ENCODE data around the gene OR9G4.

Gene OR9G4

DNA sequence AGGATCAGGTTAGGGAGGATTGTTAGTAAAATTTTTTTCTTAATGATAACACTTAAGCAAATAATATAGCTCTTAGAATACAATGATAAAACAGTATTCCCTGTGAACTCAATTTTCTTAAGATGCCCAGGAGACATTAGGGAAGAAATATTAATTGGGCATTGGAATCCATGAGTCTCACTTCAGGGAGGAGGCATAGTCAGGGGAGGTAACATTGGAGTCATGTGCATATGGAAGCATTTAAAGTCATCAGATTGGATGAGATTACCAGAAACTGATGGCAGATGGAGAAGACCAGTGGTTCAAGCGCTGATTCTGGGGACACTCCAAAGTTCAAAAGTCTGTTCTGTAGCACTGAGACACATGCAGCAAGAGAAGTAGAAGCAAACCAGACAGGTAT is 49.7 kb downstream of the OR9G4 start, which contains the start of gene OR9G1:
Gene OR9G1, plus strand, starts transcription at position 301 of the 400 bp plus-strand sequence. CDS start 1,293 bp downstream, outside the sequence.
- no peaks in the 10 kb centered on the region for H3K27me3 ChIP-seq
- no peak within 1 kb of the TSS for H3K4me3 ChIP-seq
- no peaks in the 10 kb centered on the region for H3K4me1 ChIP-seq
- H3K27ac ChIP-seq: no peak within 1 kb of the TSS
- H3K9me3 ChIP-seq: no peaks in the 10 kb centered on the region
- DNase-seq: no peak
- no peaks in the 10 kb centered on the region for H3K36me3 ChIP-seq
- intact Hi-C loops (cut with DNase I; ENCODE audit: low total_unique reads): no loop called here
- TF ChIP-seq, protein P1, sequence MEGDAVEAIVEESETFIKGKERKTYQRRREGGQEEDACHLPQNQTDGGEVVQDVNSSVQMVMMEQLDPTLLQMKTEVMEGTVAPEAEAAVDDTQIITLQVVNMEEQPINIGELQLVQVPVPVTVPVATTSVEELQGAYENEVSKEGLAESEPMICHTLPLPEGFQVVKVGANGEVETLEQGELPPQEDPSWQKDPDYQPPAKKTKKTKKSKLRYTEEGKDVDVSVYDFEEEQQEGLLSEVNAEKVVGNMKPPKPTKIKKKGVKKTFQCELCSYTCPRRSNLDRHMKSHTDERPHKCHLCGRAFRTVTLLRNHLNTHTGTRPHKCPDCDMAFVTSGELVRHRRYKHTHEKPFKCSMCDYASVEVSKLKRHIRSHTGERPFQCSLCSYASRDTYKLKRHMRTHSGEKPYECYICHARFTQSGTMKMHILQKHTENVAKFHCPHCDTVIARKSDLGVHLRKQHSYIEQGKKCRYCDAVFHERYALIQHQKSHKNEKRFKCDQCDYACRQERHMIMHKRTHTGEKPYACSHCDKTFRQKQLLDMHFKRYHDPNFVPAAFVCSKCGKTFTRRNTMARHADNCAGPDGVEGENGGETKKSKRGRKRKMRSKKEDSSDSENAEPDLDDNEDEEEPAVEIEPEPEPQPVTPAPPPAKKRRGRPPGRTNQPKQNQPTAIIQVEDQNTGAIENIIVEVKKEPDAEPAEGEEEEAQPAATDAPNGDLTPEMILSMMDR (IDR thresholded peaks at IDR 0.05): no peak

DNA sequence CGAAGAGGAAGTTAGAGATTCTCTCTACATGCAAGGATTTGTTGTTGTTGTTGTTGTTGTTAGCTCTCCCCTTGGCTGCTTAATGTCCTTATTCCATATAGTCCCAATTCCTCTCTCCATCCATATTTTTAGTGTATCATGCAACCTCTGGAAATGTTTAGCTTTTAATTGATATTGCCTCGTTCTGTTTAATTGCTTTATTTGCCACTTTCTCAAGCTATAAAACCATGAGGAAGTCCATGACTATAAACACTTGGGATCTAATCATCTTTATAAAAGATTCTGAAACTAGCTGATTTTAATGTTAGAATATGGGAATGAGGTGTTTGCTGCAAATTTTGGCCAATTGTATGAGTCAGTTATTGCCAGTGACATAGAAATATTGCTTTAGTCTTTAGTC is 55.1 kb downstream of the OR9G4 start:
- Histone ChIP-seq H3K4me1 (no peaks in the 10 kb centered on the region), H3K36me3 (no peaks in the 10 kb centered on the region), H3K4me3 (no peak overlapping the region), H3K9me3 (no peaks in the 10 kb centered on the region), H3K27ac (no peak overlapping the region), H3K27me3 (no peaks in the 10 kb centered on the region)
- DNase-seq: no peak
- intact Hi-C loops (cut with DNase I; ENCODE audit: low total_unique reads): no loop called here
- TF ChIP-seq, protein P1 (IDR thresholded peaks at IDR 0.05): no peak

Measured in tibial artery (tissue), 4 donors.